BLaER1 treated with 17β-estradiol and CSF1 and Interleukin-3, amounts not matched to agents 10 nM and 100 nM (cell line): ENCODE measurements around the gene CNGA4.

Experiments
- H3K27ac ChIP-seq, 11 experiments: shearing (Covaris generic); formaldehyde crosslinking; 2 replicates each; pipeline ENCODE4 v1.8.1; 2022
- H3K27me3 ChIP-seq, 11 experiments: shearing (Covaris generic); formaldehyde crosslinking; 2 replicates each; pipeline ENCODE4 v1.8.1; 2022
- H3K36me3 ChIP-seq, 11 experiments: shearing (Covaris generic); formaldehyde crosslinking; 2 replicates each; pipeline ENCODE4 v1.8.1; 2022
- H3K4me1 ChIP-seq, 10 experiments: shearing (Covaris generic); formaldehyde crosslinking; 2 replicates each; pipeline ENCODE4 v1.8.1; 2022
- H3K4me2 ChIP-seq, 11 experiments: shearing (Covaris generic); formaldehyde crosslinking; 2 replicates each; pipeline ENCODE4 v1.8.1; 2022
- H3K4me3 ChIP-seq, 10 experiments: shearing (Covaris generic); formaldehyde crosslinking; 2 replicates each; pipeline ENCODE4 v1.8.1; 2022
- H3K9ac ChIP-seq, 11 experiments: shearing (Covaris generic); formaldehyde crosslinking; 2 replicates each; pipeline ENCODE4 v1.8.1; 2022
- H3K9me3 ChIP-seq, 11 experiments: shearing (Covaris generic); formaldehyde crosslinking; replicated peaks in 1 of 11; 2 replicates each; pipeline ENCODE4 v1.8.1; 2022
- H4K20me1 ChIP-seq, 11 experiments: shearing (Covaris generic); formaldehyde crosslinking; 2 replicates each; pipeline ENCODE4 v1.8.1; 2022
- Cebpa-rat ChIP-seq, 11 experiments: shearing (Covaris generic); IDR thresholded peaks; 2 replicates each; pipeline ENCODE4 v1.8.1; 2022

Gene CNGA4

DNA sequence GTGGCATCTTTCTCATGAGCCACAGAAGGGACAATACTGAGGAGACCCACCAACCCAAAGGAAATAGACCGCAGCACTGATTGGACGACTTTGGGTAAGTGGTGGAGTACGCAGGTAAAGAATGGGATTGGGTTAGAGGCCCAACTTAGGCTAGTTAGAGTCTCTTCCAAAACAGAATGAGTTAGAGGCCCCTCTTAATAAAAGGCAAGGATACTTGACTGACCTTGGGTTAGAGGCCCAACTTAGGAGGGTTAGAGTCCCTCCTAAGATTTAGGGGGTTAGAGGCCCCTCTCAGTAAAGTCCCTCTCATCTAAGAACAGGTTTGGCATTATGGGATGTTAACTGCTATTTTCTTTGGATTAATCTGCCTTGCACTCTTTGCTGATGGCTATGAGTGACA, 45.4 kb downstream of the CNGA4 start:
- Histone ChIP-seq H3K4me3 (no peak overlapping the region), H3K27me3 (no peaks in the 10 kb centered on the region), H3K9me3 (peaks cover 0 to 8% (median 0%) of the 10 kb centered on the region in 11 experiments; a peak in 5 of 22 replicates), H4K20me1 (no peaks in the 10 kb centered on the region), H3K4me2 (no peak overlapping the region), H3K4me1 (peaks cover 0 to 10% (median 5%) of the 10 kb centered on the region in 10 experiments; a peak in 6 of 20 replicates), H3K27ac (no peak overlapping the region), H3K36me3 (no peaks in the 10 kb centered on the region), H3K9ac (no peak overlapping the region)
- no peak for TF ChIP-seq Cebpa-rat (IDR thresholded peaks at IDR 0.05)

DNA sequence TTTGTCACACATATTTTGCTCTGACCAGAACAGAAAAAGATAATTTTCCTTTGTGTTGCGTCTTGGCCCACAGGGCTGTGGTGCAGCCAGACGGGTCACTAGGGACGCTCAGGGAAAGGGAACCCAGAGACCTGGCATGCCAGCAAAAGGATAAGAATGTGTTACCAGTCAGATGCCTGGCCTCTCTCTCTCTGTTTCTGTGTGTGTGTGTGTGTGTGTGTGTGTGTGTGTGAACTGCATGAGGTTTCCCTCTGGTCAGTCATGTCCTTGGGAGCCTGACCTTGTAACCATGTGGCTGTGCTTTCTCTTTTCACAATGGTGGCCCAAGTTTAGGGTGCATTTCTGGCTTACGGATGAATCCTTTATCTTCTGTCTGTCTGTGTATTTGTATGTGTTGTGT, 46.1 kb downstream of the CNGA4 start:
- Histone ChIP-seq H3K27ac (no peak overlapping the region), H3K4me1 (peaks cover 0 to 10% (median 5%) of the 10 kb centered on the region in 10 experiments; a peak in 6 of 20 replicates), H3K9ac (no peak overlapping the region), H3K4me2 (no peak overlapping the region), H4K20me1 (no peaks in the 10 kb centered on the region), H3K36me3 (no peaks in the 10 kb centered on the region), H3K27me3 (no peaks in the 10 kb centered on the region), H3K9me3 (peaks cover 0 to 8% (median 0%) of the 10 kb centered on the region in 11 experiments; a peak in 5 of 22 replicates), H3K4me3 (no peak overlapping the region)
- no peak for TF ChIP-seq Cebpa-rat (IDR thresholded peaks at IDR 0.05)
